Umbilical cord (tissue), 2 donors: Measurements from ENCODE around the gene TFF2. TPM values are rescaled to one million over a fixed set of nuclear protein-coding genes. Genes with fewer than 3 reads are reported as not detected.

Source experiments
- DNase-seq: peaks from one replicate; pipeline ENCODE4 v3.0.0-alpha.2; 2015; ENCODE audit warnings: low spot score
- total RNA-seq: library from RNA; depleted of rRNA; stranded (reverse); fragments of >200 nt; gene quantifications from one replicate; pipeline ENCODE4 v1.2.3, GENCODE V29; 2014; ENCODE audit warnings: low replicate concordance; ENCODE audit not compliant: insufficient read depth

TFF2 gene
- total RNA-seq, 1 donor from 2014 or later: not detected

- DNase-seq: no peak
Observed at GRCh38 chr21:42384156-42384945, 33.6 kb upstream of the TFF2 start.

GRCh38 chr21:42383331-42383730 lies 32.5 kb upstream of the TFF2 start:
- no peak for DNase-seq

DNA sequence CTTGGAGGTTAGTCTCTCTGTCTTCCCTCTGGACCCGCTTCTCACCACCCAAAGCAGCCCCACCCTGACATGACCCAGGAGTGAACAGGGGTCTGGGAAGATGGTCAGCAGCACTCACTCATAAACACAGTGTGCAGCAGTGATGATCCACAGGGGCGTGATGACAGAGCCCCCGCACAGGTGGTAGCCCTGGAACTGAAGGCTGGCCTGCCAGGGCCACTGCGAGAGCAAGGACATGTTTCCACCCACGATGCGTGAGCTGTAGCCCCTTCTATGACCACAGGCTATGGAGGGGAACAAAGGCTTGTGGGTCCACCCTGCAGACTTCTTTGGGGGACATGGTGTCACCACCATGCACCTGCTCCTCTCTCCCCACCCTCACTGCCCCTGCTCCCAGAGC lies 32.1 kb upstream of the TFF2 start:
- DNase-seq: no peak

DNA sequence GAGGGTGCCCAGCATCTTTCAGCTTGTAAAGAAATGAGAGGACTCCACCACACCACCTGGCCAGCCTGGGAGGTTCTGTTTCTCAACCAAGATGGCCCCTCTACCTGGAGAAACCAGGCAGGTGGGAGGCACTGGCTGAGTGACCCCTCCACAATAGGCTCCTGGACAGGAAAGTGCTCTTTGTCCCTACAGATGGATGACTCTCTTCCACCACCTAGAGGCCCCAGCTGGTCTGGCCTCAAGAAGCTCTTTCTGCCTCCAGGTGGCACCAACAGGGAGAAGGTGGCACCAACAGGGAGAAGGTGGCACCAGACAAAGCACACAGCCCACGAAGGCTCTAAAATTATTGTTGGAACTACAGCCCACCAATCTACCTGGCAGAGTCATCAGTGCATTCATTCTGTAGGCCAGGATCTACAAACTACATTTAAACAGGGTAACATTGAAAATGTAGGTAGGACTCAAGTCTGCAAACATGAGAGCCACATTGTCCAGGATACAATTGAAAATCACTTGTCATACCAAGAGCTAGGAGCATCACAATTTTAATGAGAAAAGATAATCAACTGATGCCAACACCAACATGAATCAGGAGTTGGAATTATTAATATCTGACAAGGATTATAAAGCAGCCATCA lies 30.7 kb upstream of the TFF2 start:
- DNase-seq: peak; percentile 14

- DNase-seq: no peak
Observed at GRCh38 chr21:42379426-42380215, 28.8 kb upstream of the TFF2 start.

GRCh38 chr21:42378418-42378817 lies 27.6 kb upstream of the TFF2 start:
- DNase-seq: no peak

DNA sequence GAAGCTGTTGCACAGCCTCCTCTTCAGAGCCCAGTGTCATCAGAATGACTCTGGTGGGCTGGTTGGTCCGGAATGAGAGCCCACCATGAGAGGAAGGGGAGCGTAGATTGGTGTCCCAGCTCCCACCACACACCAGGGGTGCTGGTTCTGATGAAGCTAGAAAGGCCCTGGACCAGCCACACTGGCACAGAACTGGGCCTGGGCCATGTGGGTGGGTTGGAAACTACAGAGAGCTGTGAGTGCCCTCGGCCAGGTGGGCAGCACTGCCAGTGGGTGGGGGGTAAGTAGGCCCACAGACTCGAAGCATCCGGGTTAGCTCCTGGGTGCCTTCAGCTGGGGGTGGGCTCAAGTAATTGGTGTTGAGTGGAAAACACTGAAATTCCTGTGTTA lies 27.2 kb upstream of the TFF2 start:
- DNase-seq: no peak

DNA sequence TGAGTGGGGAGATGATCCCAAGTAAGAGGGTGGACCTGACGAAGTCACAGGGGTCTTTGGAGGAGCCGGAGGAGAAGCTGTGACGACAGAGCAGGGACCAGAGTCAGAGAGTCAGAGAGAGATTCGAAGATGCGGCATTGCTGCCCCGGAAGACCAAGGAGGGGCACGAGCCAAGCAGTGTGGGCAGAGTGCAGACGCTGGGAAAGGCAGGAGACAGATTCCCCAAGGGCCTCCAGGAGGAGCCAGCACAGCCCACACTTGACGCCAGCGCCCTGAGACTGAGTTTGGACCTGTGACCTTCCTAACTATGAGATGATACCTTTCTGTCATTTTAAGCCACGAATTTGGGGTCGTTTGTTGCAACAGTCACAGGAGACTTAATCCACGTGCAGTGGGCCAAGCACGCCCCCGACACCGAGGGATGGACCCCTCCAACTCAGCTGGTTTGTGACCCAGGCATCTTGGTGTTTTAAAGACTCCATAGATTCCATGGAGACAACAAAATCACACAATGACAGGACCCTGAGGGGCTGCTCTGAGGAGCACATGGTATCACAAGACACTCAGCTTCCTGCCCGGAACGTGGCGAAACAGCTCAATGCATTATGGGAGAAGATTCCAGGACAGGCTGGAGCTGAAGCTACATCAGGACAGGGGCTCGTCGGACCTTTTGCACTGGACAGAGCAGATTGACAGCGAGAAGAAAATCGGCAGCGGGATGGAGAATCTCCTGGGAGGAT lies 26.6 kb upstream of the TFF2 start:
- DNase-seq: no peak

DNA sequence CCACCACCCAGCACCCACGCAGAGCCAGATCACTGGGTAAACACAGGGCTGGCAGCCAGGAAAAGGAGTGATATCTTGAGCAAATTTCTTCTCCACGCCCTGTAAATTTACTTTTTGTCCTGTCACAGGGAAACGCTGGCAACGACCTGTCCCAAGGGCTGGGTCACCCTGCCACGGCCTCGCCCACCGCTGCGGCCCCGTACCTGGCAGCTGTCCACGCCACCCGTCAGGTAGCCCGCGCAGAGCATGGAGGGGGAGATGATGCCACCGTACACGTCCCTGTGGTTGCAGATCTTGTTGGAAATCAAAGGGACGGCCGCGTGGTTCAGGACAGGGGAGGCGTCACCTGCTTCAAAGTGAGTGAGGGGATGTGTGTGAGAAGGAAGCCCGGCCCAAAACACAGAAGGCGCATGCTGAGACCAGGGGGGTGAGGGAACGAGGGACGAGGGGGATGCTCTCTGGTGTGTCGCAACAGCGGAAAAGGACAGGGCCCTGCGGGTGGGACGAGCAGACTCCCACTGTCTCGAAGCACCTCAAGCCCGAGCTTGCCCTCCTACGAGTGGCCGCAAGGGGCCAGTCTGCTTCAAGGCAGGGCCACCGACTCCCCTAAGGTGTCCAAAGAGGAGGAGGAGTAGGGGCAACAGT lies 25.7 kb upstream of the TFF2 start:
- DNase-seq: no peak

GRCh38 chr21:42375966-42376337 lies 25.2 kb upstream of the TFF2 start:
- DNase-seq: no peak

DNA sequence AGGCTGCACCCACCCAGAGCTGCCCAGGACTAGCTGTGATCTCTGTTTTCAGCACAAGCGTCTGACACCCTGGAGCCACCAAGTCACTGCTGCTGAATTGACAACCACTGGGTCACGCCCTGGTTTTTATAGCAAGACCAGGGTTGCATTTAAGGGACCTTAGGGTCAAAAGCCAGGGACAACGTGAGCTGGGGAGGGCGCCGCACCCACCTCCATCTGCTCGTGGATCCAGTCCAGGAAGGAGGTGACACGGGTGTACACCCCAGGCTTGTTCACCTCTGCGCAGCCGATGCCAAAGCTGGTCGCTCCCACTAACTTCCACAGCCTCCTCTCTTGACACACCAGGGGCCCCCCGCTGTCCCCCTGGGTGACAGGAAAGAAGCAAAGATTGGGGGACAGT lies 24.7 kb upstream of the TFF2 start:
- DNase-seq: no peak

- no peak for DNase-seq
Observed at GRCh38 chr21:42374864-42375499, 24.2 kb upstream of the TFF2 start.

DNA sequence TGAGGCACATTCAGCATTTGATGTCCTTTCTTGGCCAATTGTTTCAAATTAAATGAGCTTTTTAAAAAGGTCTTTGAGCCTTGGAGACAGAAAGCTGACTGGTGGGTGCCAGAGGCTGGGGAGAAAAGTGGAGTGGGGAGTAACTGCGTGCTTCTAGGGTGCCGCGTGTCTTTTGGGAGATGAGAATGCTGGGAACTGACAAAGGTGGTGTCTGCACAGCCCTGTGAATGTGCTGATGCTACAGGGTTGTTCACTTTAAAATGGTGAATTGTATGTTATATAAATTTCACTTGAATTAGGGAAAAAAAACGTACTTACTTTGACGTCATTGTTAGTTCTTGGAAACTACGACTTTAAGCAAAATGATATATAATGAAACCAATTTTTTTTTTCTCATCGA lies 23.7 kb upstream of the TFF2 start:
- no peak for DNase-seq

DNA sequence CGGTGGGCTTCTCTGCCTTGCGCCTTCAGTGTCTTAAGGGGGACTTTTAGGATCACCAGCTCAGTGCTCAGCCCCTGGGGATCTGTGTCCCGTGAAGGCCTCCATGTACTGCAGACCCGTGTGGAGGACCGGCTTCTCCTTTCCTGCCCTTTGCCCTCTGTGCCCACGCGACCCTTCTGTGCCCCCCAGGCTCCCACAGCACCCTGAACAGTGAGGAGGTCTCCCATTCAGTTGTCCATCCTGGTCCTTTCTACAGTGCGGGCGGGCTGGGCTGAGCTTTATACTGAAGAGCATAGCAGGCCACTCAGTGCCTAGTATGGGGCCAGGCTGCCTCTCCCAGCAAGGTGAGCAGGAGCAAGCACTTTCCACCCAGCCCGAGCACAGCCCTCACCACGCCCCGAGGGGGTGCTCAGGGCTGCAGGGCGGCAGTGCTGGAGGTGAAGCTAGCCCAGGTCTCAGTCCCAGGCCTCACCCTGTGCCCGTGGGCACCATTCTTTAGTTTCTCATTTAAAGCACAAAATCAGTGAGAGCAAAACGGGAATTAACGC lies 23.2 kb upstream of the TFF2 start:
- DNase-seq: no peak

DNA sequence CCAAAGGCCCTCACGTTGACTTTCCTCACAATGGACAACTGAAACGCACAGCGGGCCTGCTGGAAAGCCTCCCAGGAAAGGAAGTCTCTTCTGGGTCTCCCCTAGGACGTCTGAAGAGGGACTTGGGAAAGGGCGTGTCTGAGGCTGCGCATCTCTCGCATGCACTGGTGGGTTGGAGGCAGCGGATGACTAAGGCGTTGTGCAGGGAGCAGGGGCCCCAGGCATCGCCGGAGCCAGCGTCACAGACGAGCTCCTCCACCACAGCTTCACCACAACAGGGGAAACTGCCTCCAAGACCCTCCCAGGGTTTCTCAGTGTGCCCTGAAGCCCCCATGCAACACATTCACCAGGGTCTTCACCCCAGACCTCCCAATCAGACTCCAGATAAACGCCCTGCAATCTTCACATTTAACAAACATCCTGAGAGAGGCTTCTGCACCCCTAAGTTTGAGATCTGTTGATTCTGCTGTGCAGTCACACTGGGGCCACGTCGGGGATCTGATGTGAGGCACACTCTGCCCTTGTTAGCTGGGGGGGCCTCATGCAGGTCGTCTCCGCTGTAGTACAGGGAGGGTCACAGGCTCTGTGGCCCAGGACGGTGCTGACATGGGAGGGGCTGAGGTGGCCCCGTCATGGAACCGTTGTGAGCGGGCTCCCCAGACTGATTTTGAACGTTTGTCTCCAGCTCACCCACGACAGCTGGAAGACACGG lies 22.6 kb upstream of the TFF2 start:
- no peak for DNase-seq

GRCh38 chr21:42370894-42371654 lies 20.3 kb upstream of the TFF2 start:
- no peak for DNase-seq

DNA sequence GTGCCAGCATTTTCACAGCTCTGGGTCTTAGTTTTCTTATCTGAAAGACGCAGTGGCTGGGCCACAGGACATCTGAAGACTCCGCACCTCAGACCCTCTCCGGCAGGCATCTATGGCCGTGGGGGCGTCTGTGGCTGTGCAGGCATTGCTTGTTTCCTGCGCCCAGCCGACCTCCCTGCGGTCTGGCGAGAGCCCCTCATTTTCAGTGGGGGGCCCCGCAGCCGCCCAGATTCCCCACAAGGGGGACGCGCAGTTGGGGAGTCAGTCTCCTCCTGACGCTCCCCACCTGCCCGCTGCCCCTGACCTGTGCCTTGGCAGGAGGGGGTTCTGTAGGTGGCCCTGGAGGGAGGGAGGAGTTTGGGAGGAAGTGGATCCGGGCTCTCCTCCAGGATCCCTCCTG lies 19.0 kb upstream of the TFF2 start:
- DNase-seq: no peak

- no peak for DNase-seq
Observed at GRCh38 chr21:42367367-42368165, 16.8 kb upstream of the TFF2 start.
